NCI-H446 (cell line): ENCODE results near the gene WFIKKN2.
"Not testable (repeated sequence)": the region's sequence is repeated elsewhere in the genome, so short reads cannot be mapped to it uniquely, and the experiment has no call there.

Experiments used
- DNase-seq, 2 experiments: peaks; one replicate each; lab custom pipeline; 2025; lab: John Stamatoyannopoulos, UW

The WFIKKN2 gene, protein sequence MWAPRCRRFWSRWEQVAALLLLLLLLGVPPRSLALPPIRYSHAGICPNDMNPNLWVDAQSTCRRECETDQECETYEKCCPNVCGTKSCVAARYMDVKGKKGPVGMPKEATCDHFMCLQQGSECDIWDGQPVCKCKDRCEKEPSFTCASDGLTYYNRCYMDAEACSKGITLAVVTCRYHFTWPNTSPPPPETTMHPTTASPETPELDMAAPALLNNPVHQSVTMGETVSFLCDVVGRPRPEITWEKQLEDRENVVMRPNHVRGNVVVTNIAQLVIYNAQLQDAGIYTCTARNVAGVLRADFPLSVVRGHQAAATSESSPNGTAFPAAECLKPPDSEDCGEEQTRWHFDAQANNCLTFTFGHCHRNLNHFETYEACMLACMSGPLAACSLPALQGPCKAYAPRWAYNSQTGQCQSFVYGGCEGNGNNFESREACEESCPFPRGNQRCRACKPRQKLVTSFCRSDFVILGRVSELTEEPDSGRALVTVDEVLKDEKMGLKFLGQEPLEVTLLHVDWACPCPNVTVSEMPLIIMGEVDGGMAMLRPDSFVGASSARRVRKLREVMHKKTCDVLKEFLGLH

DNA sequence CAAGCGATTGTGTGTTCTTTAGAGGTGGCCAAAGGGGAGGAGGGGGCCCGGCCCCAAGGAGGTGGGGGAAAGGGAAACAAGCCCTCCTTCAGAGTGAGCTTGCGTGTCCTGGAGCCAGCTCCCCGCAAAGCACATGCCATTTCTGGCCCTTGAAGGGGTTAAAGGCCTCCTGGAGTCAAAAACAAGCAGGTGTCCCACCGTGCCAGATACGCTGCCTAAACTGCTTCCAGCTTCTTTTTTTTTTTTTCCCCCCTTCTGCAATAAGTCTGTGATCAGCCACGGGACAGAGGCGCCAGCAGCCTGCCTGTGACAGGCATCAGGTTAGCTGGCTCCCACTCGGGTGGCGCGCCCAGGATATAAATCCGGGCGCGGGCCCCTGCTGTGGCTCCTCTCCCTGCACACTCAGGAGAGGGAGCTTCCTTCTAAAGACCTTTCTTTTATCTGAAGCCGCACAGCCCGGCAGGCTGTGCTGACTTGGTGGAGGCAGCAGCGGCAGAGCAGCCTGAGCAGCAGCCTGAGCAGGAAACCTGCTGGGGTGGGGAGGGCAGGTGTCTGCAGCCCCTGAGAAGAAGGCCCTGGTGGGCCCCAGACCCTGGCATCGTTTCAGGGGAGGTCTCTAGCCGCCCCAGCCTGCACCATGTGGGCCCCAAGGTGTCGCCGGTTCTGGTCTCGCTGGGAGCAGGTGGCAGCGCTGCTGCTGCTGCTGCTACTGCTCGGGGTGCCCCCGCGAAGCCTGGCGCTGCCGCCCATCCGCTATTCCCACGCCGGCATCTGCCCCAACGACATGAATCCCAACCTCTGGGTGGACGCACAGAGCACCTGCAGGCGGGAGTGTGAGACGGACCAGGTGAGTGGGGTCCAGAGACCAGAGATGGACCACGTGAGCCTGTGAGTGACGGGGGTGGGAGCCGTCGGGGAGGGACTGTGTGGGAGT lies at the start of gene WFIKKN2:
WFIKKN2 (plus strand) TSS at position 286 of the 934 bp plus-strand sequence; CDS start at position 638, 352 bp downstream.
- DNase-seq, result peak in 1 of 2 experiments; percentile 11

DNA sequence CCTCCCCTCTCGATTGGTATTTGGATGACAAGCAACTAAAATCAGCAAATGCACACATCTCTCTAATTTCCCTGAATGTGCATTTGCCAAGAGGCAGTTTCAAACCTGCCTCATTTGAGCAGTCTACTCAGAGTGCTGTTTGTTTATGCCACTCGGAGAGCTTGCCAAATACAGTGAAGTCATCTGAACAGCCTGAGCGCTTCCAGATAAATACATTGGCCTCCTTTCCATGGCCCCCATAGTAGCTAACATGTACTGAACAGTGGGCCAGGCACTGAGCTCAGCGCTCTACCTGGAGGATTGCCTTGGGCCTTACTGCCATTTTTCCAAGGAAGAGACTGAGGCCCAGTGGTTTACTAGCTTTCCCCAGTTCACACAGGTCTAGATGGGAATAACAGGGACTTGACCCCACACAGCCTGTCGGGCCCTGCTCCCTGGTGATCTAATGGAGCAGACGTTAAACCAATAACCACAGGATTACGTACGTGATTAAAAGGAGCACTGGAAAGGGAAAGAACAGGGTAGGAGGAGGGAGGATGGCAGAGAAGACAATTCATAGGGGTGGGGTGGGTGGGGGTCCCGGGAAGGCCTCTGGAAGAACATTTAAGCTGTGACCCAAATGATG lies 49.3 kb upstream of the WFIKKN2 start:
- DNase-seq, result peak; percentile 94 to 95

DNA sequence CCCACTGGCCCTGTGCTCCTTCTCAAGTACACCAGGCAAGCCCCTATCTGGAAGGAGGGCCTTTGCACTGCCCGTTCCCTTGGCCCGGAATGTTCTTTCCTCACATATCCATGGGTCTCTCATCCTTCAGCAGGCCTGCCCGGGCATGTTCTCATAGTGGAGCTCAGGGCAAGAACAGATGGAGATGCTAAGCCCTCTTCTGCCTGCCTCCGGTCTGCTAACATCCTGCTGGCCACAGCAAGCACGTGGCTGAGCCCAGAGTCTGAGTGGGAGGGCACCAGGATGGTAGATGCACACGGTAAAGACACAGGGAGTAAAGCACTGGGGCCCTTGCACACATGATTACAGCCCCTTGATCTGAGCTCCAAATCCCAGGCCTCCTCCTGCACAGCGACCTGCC lies 48.3 kb upstream of the WFIKKN2 start:
- peak; percentile 77 to 91 for DNase-seq

DNA sequence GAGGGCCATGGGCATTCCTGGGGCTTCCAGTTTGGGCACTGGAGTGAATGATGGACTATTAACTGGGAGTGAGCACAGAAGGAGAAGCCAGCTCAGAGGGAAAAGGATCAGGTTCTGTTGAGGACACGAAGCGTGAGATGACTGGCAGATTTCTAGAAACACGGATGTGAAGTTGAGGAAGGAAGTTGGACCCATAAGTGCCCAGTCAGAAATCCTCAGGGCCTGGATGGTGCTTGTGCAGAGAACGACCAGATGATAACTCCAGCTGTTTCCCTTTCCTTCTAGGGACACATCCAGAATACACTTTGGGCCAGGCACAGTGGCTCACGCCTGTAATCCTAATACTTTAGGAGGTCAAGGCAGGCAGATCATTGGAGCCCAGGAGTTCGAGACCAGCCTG lies 44.8 kb upstream of the WFIKKN2 start:
- no peak for DNase-seq

DNA sequence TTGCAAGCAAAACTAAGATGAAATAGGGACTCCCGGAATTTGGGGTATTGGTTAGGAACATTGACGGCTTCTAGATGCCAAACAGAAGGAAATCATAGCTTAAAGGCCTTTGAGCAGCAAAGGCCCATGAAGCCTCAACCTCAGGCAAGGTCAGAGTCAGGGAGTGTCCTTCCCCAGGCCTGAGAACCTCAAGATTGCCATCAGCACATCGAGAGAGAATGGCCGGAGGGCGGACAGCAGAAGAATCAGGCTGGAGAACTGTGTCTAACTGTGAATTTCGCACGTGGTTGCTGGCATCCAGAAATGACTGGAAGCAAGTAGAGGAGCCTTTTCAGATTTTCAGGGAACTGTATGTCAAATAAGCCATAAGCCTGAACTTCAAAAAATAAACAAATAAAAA lies 43.3 kb upstream of the WFIKKN2 start:
- DNase-seq, result no peak

DNA sequence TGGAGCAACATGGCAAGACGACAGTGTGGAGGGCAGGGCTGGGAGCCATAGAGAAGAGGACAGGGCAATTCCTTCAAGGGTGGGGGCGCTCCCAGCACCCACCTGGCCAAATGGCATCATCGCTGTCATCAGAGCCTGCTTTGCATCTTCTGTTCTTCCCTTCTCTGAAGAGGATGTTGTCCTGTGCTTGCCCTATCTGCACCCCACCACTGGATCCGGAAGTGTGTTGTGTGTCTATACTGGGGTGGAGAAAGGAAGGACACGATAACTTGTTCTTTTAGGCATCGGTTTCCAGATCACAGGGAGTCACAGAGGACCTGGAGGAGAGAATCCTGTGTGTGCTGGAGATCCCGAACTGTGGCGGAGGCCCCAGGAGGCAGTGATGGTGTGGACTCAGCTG lies 42.4 kb upstream of the WFIKKN2 start:
- no peak for DNase-seq

DNA sequence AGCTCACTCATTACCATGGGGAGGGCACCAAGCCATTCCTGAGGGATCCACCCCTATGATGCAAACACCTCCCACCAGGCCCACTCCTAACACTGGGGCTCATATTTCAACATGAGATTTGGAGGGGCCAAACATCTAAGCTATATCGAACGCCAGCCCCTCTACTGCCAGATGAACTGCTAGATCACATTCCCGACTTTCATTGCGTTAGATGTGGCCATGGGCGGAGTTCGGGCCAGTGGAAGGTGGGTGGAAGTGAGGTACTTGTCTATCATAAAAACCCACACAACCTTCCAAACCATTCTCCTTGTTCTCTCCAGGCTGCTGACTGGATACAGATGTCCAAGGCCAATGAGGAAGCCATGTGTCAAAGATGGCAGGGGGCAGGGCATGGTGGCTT lies 41.0 kb upstream of the WFIKKN2 start:
- no peak for DNase-seq

DNA sequence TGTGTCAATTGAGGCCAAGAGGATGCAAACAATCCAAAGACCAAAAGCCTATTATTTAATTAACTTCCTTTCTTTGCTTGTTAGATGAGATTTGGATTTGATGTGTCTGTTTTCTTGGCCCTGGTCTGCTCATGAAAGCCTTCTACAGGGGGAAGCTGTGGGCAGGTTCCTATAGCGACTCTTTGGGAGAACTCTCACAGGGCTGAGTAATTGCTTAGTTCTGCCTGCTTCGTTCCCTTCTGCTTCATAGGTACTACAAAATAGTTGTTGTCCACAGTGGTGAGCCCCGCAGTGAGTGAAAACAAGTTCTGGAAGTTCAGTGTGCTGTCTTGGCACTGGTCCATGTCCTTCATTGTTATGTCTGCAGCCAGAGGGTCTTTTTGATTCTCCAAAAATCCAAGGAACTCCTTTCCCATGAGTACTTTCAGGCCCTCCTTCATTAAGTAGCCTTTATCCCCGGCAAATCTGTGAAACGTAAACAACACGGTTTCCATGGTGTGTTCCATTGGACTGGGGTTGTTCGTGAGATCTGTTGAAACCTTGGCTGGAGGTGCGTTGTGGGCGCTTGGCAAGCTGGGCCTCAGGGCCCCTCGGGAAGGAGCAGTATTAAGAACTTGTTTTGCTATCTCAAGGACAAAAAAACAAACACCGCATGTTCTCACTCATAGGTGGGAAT lies 38.1 kb upstream of the WFIKKN2 start:
- no peak for DNase-seq

DNA sequence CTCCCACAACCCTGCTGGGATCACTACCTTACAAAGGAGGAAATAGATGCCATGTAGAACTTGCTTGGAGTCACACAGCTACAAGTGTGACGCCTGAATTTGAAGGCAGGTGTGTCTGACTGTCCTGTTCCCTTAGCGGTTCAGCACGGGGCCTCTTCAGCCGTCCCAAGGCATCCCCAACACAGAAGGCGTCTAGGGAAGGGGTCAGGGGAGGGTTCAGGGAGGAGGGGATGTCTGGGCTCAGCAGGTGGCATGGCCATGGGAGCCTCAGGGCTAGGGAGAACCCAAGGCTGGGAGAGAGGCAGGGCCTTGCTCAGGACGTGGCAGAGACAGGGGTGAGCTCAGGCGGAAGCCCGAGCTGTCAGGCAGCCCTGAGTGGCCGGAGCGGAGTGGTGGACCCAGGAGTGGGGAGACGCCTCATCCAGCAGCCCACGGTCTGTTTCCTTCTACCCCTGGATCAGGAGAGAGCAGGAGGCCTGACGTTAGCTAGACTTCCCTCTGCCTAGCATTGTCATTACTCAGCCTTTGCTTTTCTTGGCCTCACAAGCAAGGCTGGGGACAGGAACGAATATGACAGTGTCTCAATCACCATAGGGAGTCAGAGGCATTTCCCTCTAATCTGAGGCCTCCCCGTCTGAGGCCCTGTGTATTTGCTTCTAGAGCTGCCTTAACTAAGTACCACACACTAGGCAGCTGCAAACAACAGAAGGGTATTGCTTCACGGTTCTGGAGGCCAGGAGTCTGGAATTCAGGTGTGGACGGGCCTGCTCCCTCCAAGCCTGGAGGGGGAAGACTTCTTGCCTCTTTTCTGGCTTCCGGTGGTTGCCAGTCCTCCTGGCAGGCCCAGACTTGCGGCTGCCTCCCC lies 36.7 kb upstream of the WFIKKN2 start:
- no peak for DNase-seq

DNA sequence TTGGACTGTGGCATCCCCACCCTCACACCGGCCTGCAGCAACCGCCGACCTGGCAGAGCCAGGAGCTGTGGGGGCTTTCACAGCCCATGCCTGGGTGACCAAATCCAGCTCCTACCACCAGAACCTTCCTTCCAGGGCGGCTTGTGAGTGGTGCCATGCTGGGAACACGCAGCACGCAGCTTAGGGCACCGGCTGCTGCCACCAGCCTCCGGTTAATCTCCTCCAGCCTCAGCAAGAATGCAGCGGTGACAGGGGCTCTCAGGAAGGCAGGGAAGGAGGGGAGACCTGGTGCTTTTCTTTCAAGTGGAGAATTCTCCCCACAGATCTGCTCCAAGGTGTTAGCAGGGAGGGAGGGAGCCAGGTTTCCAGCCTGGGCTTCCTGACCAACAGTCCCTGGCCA lies 35.8 kb upstream of the WFIKKN2 start:
- DNase-seq, result no peak

DNA sequence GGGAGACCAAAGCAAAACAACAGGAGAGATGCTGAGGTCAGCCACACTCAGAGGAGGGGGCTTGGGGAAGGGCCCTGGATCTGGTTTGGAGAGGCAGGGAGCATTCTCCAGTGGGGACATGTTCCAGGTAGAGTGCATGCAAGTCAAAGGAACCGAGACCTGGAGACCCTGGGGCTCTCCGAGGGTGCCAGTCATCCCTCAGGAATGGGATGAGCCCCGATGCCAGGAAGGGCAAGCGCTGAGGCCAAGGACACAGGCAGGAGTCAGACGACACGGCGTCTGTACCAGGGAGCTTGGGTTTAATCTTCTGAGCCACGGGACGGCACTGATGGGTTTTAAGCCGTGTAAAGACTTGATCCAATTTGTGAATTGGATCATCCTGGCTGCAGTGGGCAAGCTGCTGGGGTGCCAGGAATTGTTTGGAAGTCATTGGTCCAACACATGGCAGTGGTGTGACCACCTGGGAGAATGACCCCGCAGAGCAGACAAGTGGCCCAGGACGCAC lies 35.1 kb upstream of the WFIKKN2 start:
- DNase-seq, result no peak

DNA sequence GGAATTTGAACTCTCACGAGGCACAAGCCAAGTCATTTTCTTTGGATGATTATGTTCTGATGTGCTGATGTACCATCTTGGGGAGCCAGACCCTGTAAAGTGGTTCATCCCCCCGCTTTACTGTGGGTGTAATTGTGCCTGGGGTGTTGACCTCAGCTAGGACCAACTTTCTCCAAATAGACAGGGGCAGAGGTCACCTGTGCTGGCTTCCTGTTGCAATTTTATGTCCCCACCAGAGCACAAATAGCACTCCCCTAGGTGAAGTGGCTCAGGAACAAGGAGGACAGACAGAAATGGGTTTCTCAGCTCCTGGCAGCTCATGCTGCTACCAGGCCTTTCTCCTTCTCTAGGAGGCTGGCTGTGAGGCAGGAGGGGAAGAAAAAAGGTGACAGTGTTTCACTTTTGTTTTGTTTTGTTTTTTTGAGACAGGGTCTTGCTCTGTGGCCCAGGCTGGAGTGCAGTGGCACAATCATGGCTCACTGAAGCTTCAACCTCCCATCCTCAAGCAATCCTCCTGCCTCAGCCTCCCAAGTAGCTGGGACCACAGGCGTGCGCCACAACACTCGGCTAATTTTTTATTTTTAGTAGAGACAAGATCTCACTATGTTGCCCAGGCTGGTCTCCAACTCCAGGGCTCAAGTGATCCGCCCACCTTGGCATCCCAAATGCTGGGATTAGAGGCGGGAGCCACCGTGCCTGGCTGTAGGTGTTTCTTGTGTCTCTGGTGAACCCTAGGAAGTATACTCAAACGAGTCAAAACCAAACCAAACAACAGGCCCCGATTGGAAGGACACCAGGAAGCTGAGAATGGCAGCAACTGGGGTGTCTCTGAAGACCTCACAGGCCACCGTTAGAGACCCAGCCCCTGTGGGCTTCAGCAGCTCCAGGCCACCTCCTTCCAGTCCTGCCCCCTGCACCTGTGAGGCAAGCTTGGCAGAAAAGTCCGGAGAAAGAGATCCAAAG lies 32.5 kb upstream of the WFIKKN2 start:
- no peak for DNase-seq

DNA sequence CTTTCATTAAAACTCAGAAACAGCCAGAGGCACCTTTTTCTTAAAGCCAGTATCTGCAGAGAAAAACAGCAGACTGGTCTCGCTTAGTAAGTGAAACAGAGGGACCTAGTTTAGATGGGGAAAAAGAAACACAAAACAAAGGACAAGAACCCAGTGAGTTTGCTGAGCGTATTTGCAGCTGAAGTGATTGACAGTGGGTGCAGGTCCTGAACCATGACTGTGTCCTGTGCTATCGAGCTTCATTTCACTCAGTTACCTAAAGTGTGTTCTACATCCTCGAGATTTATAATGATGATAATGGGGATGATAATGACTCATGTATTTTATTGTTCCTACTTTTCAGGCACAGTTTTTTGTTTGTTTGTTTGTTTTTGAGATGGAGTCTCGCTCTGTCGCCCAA lies 31.7 kb upstream of the WFIKKN2 start:
- DNase-seq, result no peak

DNA sequence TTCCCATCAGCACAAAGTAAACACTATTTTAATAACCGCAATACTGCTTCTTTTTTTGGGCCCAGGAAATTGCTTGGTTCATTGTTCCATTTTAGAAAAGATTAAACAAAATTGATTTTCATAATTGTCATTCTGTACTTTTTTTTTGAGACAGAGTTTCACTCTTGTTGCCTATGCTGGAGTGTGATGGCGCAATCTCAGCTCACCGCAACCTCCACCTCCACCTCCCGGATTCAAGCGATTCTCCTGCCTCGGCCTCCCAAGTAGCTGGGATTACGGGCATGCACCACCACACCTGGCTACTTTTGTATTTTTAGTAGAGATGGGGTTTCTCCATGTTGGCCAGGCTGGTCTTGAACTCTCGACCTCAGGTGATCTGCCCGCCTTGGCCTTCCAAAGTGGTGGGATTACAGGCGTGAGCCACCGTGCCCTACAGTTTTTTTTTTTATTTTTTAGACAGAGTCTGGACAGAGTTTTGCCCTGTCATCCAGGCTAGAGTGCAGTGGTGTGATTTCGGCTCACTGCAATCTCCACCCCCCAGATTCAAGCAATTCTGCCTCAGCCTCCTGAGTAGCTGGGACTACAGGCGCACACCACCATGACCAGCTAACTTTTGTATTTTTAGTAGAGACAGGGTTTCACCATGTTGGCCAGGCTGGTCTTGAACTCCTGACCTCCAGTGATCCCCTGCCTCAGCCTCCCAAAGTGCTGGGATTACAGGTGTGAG lies 30.5 kb upstream of the WFIKKN2 start:
- DNase-seq, result not testable (repeated sequence)

DNA sequence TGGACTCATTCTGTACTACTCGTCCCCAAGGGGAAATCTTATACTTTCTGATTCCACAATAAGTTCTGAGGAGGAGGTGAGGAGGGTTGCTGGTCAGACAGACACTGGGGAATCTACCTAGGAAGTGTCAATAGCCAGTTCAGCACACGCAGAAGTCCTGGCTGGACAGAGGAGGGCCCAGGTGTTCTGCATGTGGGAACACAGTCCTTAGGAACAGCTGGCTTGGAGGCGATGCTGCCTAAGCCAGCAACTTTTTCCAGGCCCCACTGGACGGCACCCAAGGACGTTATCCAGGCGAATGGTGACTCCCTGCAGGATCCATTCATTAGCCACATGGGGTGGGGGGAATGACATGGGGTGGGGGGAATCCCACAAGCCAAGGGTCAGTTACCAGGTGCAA lies 29.9 kb upstream of the WFIKKN2 start:
- DNase-seq, result no peak

DNA sequence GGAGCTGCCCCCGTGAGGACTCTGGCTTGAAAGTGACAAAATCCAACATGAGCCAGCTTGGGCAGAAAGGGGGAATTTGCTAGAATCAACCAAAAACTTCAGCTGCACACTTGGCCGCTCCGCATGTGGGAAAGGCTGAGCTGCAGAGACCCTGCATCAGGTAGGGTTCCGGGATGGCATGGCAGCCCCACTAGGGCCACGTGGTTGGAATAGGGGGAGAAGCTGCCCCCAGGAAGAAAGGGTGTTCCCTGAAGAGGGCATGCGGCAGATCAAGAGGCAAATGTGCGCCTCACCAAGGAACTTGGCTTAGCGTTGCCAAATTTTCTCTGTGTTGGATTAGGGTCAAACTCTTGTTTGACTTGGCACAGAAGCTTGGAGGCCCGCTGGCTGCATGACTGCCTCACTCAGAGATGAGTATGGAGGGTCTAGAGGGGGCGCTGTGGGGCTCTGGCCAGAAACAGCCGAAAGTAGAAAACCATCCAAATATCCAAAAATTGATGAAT lies 29.2 kb upstream of the WFIKKN2 start:
- DNase-seq, result peak in 1 of 2 experiments; percentile 74

DNA sequence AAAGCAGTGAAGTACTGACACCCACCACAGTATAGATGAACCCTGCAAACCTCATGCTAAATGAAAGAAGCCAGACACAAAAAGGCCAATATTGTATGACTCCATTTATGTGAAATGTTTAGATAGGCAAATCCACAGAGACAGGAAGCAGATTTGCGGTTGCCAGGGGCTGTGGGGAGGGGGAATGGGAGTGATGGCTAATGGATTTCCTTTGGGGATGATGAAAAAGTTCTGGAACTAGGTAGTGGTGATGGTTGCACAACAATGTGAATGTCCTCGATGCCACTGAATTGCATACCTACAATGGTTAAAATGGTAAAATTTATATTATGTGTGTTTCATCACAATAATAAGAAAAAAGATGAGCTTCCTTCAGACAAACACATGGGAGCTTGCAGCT lies 28.4 kb upstream of the WFIKKN2 start:
- no peak for DNase-seq

DNA sequence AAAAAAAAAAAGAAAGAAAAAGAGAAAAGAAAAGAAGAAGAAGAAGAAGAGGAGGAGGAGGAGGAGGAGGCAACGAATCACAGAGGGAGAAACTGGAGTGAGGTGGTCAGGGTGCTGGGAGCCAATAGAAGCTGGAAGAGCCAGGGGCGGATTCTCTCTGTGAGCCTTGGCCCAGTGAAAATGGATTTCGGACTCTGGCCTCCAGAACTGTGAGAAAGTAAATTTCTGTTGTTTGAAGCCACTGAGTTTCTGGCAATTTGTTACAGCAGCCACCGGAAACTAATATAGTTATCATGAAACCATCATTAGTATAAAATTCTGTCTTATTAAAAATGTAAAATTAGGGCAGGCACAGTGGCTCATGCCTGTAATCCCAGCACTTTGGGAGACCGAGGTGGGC lies 27.7 kb upstream of the WFIKKN2 start:
- no peak for DNase-seq
